ENCODE results near the gene ORAI3. TPM values are rescaled to one million over a fixed set of nuclear protein-coding genes. Genes with fewer than 3 reads are reported as not detected.
A peak's percentile ranks its signal among the peaks of the same experiment; 100 is the strongest.

The ORAI3 gene
- total and polyA plus RNA-seq, 2 of the 13 experiments (the other 11 are each of a cell fraction or from before 2014, with no cell fraction given) = 11.4 to 32.0 TPM

GRCh38 chr16:30956601-30957455 lies 8.0 kb downstream of the ORAI3 start (continued):
- TF ChIP-seq ZNF124 (CRISPR knock-in tag; IDR thresholded peaks at IDR 0.05) (no peak), ZNF749 (CRISPR knock-in tag; IDR thresholded peaks at IDR 0.05; ENCODE audit: borderline replicate concordance) (peak; percentile 66; the same call in 1 of the 2 replicates), ZNF577 (CRISPR knock-in tag; IDR thresholded peaks at IDR 0.05; ENCODE audit: borderline replicate concordance, low read depth) (no peak), PBX2 (CRISPR knock-in tag; IDR thresholded peaks at IDR 0.05) (no peak), IKZF1 (IDR thresholded peaks at IDR 0.05) (no peak), RBM22 (optimal IDR thresholded peaks at IDR 0.05; ENCODE audit: low read length) (no peak), ZSCAN29 (CRISPR knock-in tag; conservative IDR thresholded peaks at IDR 0.05) (no peak), PPARG (CRISPR knock-in tag; conservative IDR thresholded peaks at IDR 0.05) (no peak), MTF1 (CRISPR knock-in tag; IDR thresholded peaks at IDR 0.05) (no peak), ZNF407 (CRISPR knock-in tag; IDR thresholded peaks at IDR 0.05; ENCODE audit: not compliant biosample characterization) (no peak), ZNF451 (CRISPR knock-in tag; IDR thresholded peaks at IDR 0.05) (no peak), ZNF550 (CRISPR knock-in tag; IDR thresholded peaks at IDR 0.05; ENCODE audit: borderline replicate concordance) (no peak), KLF9 (CRISPR knock-in tag; IDR thresholded peaks at IDR 0.05; ENCODE audit: low read depth) (0 out of 2 replicates have a peak, but pooled peaks have one; percentile 9), SALL1 (CRISPR knock-in tag; IDR thresholded peaks at IDR 0.05) (peak; percentile 28), MBD4 (IDR thresholded peaks at IDR 0.05; ENCODE audit: borderline replicate concordance, low read length) (no peak), MAFF (IDR thresholded peaks at IDR 0.05; ENCODE audit: low read depth, low read length) (no peak), SMARCE1 (IDR thresholded peaks at IDR 0.05; ENCODE audit: borderline replicate concordance) (no peak), MYPOP (CRISPR knock-in tag; IDR thresholded peaks at IDR 0.05) (peak; percentile 24; the same call in 1 of the 2 replicates), CHCHD3 (CRISPR knock-in tag; IDR thresholded peaks at IDR 0.05) (no peak), MIER3 (CRISPR knock-in tag; IDR thresholded peaks at IDR 0.05; ENCODE audit: borderline replicate concordance) (peak; percentile 45; the same call in 1 of the 2 replicates), ZNF496 (CRISPR knock-in tag; IDR thresholded peaks at IDR 0.05; ENCODE audit: insufficient replicate concordance) (no peak)
